GM23338 (cell line): Measurements from ENCODE around the gene SULF2. TPM values are rescaled to one million over a fixed set of nuclear protein-coding genes. Genes with fewer than 3 reads are reported as not detected.

ENCODE experiments used
- ATAC-seq: fragments of 200-7000 bp; cut with Tn5 transposase; 3 replicates; pipeline ENCODE4 v1.9.1; 2020
- DNase-seq: peaks from one replicate; pipeline ENCODE4 v3.0.0-alpha.2; 2015; ENCODE audit warnings: low spot score
- H2AFZ ChIP-seq: fragments of 200-600 bp; sonication (generic); 2 replicates; pipeline ENCODE4 v1.8.0; 2016; ENCODE audit warnings: antibody characterized with exemption, mild to moderate bottlenecking, moderate library complexity
- H3F3A ChIP-seq: fragments of 200-600 bp; sonication (generic); replicated peaks from 2 replicates; pipeline ENCODE4 v1.8.0; 2017; ENCODE audit warnings: antibody characterized with exemption, mixed run types, low read depth
- H3K27ac ChIP-seq: fragments of 200-600 bp; sonication (generic); 2 replicates; pipeline ENCODE4 v1.6.1; 2016; ENCODE audit warnings: low read depth
- H3K27me3 ChIP-seq: fragments of 200-600 bp; sonication (generic); 2 replicates; pipeline ENCODE4 v1.8.0; 2016; ENCODE audit warnings: mild to moderate bottlenecking, mixed run types, moderate library complexity; ENCODE audit not compliant: insufficient read depth
- H3K36me3 ChIP-seq: fragments of 200-600 bp; sonication (generic); 2 replicates; pipeline ENCODE4 v1.8.0; 2016; ENCODE audit warnings: mild to moderate bottlenecking; ENCODE audit not compliant: insufficient read depth
- H3K4me1 ChIP-seq: fragments of 200-600 bp; sonication (generic); 2 replicates; pipeline ENCODE4 v1.8.0; 2016; ENCODE audit warnings: mild to moderate bottlenecking, moderate library complexity; ENCODE audit not compliant: insufficient read depth
- H3K4me2 ChIP-seq: fragments of 200-600 bp; sonication (generic); 2 replicates; pipeline ENCODE4 v1.7.1; 2017; ENCODE audit warnings: mixed run types
- H3K4me3 ChIP-seq: fragments of 200-600 bp; sonication (generic); 2 replicates; pipeline ENCODE4 v1.6.1; 2016; ENCODE audit warnings: mixed run types
- H3K79me2 ChIP-seq: fragments of 200-600 bp; sonication (generic); replicated peaks from 2 replicates; pipeline ENCODE4 v1.8.0; 2017; ENCODE audit warnings: mild to moderate bottlenecking; ENCODE audit not compliant: insufficient read depth
- H3K9me2 ChIP-seq: fragments of 200-600 bp; sonication (generic); 2 replicates; pipeline ENCODE4 v1.8.0; 2017; ENCODE audit not compliant: insufficient read depth
- H4K20me1 ChIP-seq: fragments of 200-600 bp; sonication (generic); replicated peaks from 2 replicates; pipeline ENCODE4 v1.8.0; 2017; ENCODE audit warnings: mild to moderate bottlenecking; ENCODE audit not compliant: insufficient read depth
- H3K27ac Mint-ChIP-seq: 2 replicates; pipeline ENCODE4 v1.8.0; 2020; ENCODE audit warnings: inconsistent platforms, mild to moderate bottlenecking, moderate library complexity, mixed read lengths
- H3K27me3 Mint-ChIP-seq: 3 replicates; pipeline ENCODE4 v1.8.0; 2022; ENCODE audit warnings: low read depth, mild to moderate bottlenecking, moderate library complexity, mixed read lengths, inconsistent platforms; ENCODE audit not compliant: insufficient read depth, poor library complexity
- H3K36me3 Mint-ChIP-seq: 3 replicates; pipeline ENCODE4 v1.8.0; 2021; ENCODE audit warnings: low read depth, mild to moderate bottlenecking, inconsistent platforms, moderate library complexity, mixed read lengths
- H3K4me1 Mint-ChIP-seq: 3 replicates; pipeline ENCODE4 v1.8.0; 2020; ENCODE audit warnings: mild to moderate bottlenecking, inconsistent platforms, mixed read lengths
- H3K4me3 Mint-ChIP-seq: 3 replicates; pipeline ENCODE4 v1.8.0; 2021; ENCODE audit warnings: moderate library complexity, mild to moderate bottlenecking, inconsistent platforms, mixed read lengths
- H3K9me3 Mint-ChIP-seq: 3 replicates; pipeline ENCODE4 v1.8.0; 2020; ENCODE audit warnings: moderate library complexity, mild to moderate bottlenecking, inconsistent platforms, mixed read lengths
- CREB1 ChIP-seq: fragments of 250-450 bp; sonication (Bioruptor Pico); IDR thresholded peaks from 2 replicates; pipeline ENCODE4 v1.5.0; 2020; ENCODE audit warnings: low read depth, mild to moderate bottlenecking, moderate library complexity
- EZH2 ChIP-seq: fragments of 200-600 bp; sonication (generic); IDR thresholded peaks from one replicate; pipeline ENCODE4 v1.8.0; 2017; ENCODE audit warnings: antibody characterized with exemption, mild to moderate bottlenecking, low read depth; ENCODE audit not compliant: unreplicated experiment
- EZH2phosphoT487 ChIP-seq: fragments of 200-600 bp; sonication (generic); IDR thresholded peaks from one replicate; pipeline ENCODE4 v1.8.1; 2018; ENCODE audit warnings: antibody characterized with exemption; ENCODE audit not compliant: unreplicated experiment
- JUNB ChIP-seq: IDR thresholded peaks from one replicate; pipeline ENCODE4 v1.6.1; 2016; ENCODE audit warnings: antibody characterized with exemption; ENCODE audit not compliant: unreplicated experiment
- NANOG ChIP-seq: IDR thresholded peaks from 2 replicates; pipeline ENCODE4 v1.6.1; 2016; ENCODE audit warnings: antibody characterized with exemption, borderline replicate concordance
- POLR2AphosphoS5 ChIP-seq: IDR thresholded peaks from 2 replicates; pipeline ENCODE4 v1.6.1; 2016; ENCODE audit warnings: antibody characterized with exemption, low read depth
- STAT1 ChIP-seq: IDR thresholded peaks from one replicate; pipeline ENCODE4 v1.6.1; 2016; ENCODE audit warnings: antibody characterized with exemption; ENCODE audit not compliant: unreplicated experiment
- ZNF114 ChIP-seq: fragments of 250-450 bp; sonication (Bioruptor Pico); IDR thresholded peaks from 2 replicates; pipeline ENCODE4 v1.5.0; 2020; ENCODE audit warnings: mild to moderate bottlenecking, moderate library complexity
- ZNF331 ChIP-seq: fragments of 250-450 bp; sonication (Bioruptor Pico); IDR thresholded peaks from 2 replicates; pipeline ENCODE4 v1.5.0; 2020; ENCODE audit warnings: low read depth, mild to moderate bottlenecking, moderate library complexity
- polyA plus RNA-seq: library from polyadenylated mRNA; unstranded; fragments of >200 nt; fragmentation: Nextera tagmentation; extraction: Ambion mirVana; gene quantifications from 2 replicates; pipeline ENCODE4 v1.2.1, GENCODE V29; 2016
- total RNA-seq: library from RNA; depleted of rRNA; stranded (reverse); fragments of >200 nt; shearing (Covaris generic); gene quantifications from 2 replicates; pipeline ENCODE4 v1.2.3, GENCODE V29; 2014
- TF ChIP-seq, protein P1 (sequence below): IDR thresholded peaks from 2 replicates; pipeline ENCODE4 v1.6.1; 2016; ENCODE audit warnings: antibody characterized with exemption
- TF ChIP-seq, protein P2 (sequence below): fragments of 250-450 bp; sonication (Bioruptor Pico); IDR thresholded peaks from 2 replicates; pipeline ENCODE4 v1.5.0; 2020; ENCODE audit warnings: mild to moderate bottlenecking, moderate library complexity
- TF ChIP-seq, protein P3 (sequence below): IDR thresholded peaks from one replicate; pipeline ENCODE4 v1.6.1; 2018; ENCODE audit warnings: antibody characterized with exemption; ENCODE audit not compliant: unreplicated experiment
- TF ChIP-seq, protein P4 (sequence below), 2 experiments: fragments of 200-600 bp in 1 of 2; sonication (generic) in 1 of 2; conservative IDR thresholded peaks; 2 replicates each; pipeline versions ENCODE4 v1.5.1 to v1.6.1; 2016 to 2017; ENCODE audit warnings: antibody characterized with exemption in 2 of 2, low read depth in 2 of 2, mild to moderate bottlenecking in 2 of 2, moderate library complexity in 1 of 2

Gene SULF2
- total and polyA plus RNA-seq, 2 experiments from 2014 or later = 9.5 to 20.7 TPM

DNA sequence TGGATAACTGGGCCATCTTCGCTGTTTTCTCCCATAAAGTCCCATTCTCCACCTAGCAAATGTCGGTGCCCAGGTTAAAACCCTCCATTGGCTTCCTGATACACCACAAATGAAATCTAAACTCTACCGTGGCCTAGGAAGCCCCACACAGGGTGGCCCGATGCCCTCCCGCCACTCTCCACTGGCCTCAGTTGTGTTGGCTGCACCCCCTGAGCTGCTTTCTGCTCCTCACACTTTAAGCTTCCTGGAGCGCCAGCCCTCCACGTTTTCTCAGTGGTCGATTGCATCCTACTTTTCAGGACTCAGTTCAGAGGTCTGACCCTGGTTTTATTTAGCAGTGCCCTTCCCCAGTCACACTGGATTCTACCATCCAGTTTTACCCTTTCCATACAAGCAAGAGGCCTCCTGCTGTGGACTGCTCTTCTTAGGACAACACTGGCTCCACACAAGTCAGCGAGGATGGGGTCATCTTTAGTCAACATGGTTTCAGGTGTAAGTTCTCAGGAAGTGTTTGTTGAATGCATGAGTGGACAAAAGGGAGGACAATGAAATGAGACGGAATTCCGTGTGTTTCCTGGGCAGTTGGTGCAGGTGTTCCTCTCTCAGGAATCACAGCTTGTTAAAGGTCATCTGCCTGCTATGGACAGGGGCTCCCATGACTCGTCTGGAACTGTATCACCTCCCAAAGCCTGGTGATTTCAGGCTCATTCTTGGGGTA, 124.1 kb downstream of the SULF2 start:
- Mint-ChIP-seq H3K9me3 (no peaks in the 10 kb centered on the region), H3K27me3 (peaks cover 10% of the 10 kb centered on the region), H3K27ac (no peak overlapping the region), H3K4me3 (no peak overlapping the region), H3K4me1 (peaks cover 18% of the 10 kb centered on the region), H3K36me3 (peaks cover 2% of the 10 kb centered on the region; the same call in 2 of the 3 replicates)
- H2AFZ ChIP-seq = no peak overlapping the region
- H3K27me3 ChIP-seq = no peaks in the 10 kb centered on the region
- ATAC-seq (no peak), DNase-seq (no peak)
- no peak overlapping the region for H3K4me3 ChIP-seq
- no peaks in the 10 kb centered on the region for H4K20me1 ChIP-seq
- no peak overlapping the region for H3K4me2 ChIP-seq
- TF ChIP-seq JUNB = no peak
- TF ChIP-seq EZH2phosphoT487 = no peak
- TF ChIP-seq, protein P1, sequence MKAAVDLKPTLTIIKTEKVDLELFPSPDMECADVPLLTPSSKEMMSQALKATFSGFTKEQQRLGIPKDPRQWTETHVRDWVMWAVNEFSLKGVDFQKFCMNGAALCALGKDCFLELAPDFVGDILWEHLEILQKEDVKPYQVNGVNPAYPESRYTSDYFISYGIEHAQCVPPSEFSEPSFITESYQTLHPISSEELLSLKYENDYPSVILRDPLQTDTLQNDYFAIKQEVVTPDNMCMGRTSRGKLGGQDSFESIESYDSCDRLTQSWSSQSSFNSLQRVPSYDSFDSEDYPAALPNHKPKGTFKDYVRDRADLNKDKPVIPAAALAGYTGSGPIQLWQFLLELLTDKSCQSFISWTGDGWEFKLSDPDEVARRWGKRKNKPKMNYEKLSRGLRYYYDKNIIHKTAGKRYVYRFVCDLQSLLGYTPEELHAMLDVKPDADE = no peak
- TF ChIP-seq, protein P2, sequence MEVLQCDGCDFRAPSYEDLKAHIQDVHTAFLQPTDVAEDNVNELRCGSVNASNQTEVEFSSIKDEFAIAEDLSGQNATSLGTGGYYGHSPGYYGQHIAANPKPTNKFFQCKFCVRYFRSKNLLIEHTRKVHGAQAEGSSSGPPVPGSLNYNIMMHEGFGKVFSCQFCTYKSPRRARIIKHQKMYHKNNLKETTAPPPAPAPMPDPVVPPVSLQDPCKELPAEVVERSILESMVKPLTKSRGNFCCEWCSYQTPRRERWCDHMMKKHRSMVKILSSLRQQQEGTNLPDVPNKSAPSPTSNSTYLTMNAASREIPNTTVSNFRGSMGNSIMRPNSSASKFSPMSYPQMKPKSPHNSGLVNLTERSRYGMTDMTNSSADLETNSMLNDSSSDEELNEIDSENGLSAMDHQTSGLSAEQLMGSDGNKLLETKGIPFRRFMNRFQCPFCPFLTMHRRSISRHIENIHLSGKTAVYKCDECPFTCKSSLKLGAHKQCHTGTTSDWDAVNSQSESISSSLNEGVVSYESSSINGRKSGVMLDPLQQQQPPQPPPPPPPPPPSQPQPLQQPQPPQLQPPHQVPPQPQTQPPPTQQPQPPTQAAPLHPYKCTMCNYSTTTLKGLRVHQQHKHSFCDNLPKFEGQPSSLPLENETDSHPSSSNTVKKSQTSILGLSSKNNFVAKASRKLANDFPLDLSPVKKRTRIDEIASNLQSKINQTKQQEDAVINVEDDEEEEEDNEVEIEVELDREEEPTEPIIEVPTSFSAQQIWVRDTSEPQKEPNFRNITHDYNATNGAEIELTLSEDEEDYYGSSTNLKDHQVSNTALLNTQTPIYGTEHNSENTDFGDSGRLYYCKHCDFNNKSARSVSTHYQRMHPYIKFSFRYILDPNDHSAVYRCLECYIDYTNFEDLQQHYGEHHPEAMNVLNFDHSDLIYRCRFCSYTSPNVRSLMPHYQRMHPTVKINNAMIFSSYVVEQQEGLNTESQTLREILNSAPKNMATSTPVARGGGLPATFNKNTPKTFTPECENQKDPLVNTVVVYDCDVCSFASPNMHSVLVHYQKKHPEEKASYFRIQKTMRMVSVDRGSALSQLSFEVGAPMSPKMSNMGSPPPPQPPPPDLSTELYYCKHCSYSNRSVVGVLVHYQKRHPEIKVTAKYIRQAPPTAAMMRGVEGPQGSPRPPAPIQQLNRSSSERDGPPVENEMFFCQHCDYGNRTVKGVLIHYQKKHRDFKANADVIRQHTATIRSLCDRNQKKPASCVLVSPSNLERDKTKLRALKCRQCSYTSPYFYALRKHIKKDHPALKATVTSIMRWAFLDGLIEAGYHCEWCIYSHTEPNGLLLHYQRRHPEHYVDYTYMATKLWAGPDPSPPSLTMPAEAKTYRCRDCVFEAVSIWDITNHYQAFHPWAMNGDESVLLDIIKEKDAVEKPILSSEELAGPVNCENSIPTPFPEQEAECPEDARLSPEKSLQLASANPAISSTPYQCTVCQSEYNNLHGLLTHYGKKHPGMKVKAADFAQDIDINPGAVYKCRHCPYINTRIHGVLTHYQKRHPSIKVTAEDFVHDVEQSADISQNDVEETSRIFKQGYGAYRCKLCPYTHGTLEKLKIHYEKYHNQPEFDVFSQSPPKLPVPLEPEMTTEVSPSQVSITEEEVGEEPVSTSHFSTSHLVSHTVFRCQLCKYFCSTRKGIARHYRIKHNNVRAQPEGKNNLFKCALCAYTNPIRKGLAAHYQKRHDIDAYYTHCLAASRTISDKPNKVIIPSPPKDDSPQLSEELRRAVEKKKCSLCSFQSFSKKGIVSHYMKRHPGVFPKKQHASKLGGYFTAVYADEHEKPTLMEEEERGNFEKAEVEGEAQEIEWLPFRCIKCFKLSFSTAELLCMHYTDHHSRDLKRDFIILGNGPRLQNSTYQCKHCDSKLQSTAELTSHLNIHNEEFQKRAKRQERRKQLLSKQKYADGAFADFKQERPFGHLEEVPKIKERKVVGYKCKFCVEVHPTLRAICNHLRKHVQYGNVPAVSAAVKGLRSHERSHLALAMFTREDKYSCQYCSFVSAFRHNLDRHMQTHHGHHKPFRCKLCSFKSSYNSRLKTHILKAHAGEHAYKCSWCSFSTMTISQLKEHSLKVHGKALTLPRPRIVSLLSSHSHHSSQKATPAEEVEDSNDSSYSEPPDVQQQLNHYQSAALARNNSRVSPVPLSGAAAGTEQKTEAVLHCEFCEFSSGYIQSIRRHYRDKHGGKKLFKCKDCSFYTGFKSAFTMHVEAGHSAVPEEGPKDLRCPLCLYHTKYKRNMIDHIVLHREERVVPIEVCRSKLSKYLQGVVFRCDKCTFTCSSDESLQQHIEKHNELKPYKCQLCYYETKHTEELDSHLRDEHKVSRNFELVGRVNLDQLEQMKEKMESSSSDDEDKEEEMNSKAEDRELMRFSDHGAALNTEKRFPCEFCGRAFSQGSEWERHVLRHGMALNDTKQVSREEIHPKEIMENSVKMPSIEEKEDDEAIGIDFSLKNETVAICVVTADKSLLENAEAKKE (CRISPR knock-in tag) = no peak
- TF ChIP-seq, protein P3, sequence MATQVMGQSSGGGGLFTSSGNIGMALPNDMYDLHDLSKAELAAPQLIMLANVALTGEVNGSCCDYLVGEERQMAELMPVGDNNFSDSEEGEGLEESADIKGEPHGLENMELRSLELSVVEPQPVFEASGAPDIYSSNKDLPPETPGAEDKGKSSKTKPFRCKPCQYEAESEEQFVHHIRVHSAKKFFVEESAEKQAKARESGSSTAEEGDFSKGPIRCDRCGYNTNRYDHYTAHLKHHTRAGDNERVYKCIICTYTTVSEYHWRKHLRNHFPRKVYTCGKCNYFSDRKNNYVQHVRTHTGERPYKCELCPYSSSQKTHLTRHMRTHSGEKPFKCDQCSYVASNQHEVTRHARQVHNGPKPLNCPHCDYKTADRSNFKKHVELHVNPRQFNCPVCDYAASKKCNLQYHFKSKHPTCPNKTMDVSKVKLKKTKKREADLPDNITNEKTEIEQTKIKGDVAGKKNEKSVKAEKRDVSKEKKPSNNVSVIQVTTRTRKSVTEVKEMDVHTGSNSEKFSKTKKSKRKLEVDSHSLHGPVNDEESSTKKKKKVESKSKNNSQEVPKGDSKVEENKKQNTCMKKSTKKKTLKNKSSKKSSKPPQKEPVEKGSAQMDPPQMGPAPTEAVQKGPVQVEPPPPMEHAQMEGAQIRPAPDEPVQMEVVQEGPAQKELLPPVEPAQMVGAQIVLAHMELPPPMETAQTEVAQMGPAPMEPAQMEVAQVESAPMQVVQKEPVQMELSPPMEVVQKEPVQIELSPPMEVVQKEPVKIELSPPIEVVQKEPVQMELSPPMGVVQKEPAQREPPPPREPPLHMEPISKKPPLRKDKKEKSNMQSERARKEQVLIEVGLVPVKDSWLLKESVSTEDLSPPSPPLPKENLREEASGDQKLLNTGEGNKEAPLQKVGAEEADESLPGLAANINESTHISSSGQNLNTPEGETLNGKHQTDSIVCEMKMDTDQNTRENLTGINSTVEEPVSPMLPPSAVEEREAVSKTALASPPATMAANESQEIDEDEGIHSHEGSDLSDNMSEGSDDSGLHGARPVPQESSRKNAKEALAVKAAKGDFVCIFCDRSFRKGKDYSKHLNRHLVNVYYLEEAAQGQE = no peak
- TF ChIP-seq ZNF114 = no peak
- TF ChIP-seq STAT1 = no peak
- TF ChIP-seq, protein P4, sequence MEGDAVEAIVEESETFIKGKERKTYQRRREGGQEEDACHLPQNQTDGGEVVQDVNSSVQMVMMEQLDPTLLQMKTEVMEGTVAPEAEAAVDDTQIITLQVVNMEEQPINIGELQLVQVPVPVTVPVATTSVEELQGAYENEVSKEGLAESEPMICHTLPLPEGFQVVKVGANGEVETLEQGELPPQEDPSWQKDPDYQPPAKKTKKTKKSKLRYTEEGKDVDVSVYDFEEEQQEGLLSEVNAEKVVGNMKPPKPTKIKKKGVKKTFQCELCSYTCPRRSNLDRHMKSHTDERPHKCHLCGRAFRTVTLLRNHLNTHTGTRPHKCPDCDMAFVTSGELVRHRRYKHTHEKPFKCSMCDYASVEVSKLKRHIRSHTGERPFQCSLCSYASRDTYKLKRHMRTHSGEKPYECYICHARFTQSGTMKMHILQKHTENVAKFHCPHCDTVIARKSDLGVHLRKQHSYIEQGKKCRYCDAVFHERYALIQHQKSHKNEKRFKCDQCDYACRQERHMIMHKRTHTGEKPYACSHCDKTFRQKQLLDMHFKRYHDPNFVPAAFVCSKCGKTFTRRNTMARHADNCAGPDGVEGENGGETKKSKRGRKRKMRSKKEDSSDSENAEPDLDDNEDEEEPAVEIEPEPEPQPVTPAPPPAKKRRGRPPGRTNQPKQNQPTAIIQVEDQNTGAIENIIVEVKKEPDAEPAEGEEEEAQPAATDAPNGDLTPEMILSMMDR (conservative IDR thresholded peaks at IDR 0.05; ENCODE audit: low read depth in 2 of 2) = no peak
- TF ChIP-seq POLR2AphosphoS5 = no peak
- TF ChIP-seq ZNF331 = no peak
- no peak for TF ChIP-seq EZH2
- no peak for TF ChIP-seq NANOG
- TF ChIP-seq CREB1 (CRISPR knock-in tag) = no peak
- no peak overlapping the region for H3K27ac ChIP-seq
- peaks cover 5% of the 10 kb centered on the region; the same call in 1 of the 2 replicates for H3K36me3 ChIP-seq
- H3K9me2 ChIP-seq = no peaks in the 10 kb centered on the region
- H3K4me1 ChIP-seq = peaks cover 9% of the 10 kb centered on the region; the same call in 1 of the 2 replicates
- H3F3A ChIP-seq = no peaks in the 10 kb centered on the region
- H3K79me2 ChIP-seq = no peaks in the 10 kb centered on the region
